K562 (cell line): ENCODE data around the gene ACSM5.
"Not testable (repeated sequence)": the region's sequence is repeated elsewhere in the genome, so short reads cannot be mapped to it uniquely, and the experiment has no call there.

Experiments
- CBFA2T2 ChIP-seq: fragments of 450-650 bp; conservative IDR thresholded peaks from 2 replicates; pipeline ENCODE4 v1.6.1; 2017; ENCODE audit warnings: mild to moderate bottlenecking
- ELK1 ChIP-seq: sonication (generic); formaldehyde crosslinking; IDR thresholded peaks from 2 replicates; pipeline ENCODE4 v1.8.1; 2022; ENCODE audit warnings: missing genetic modification reagents
- ZNF431 ChIP-seq: sonication (generic); formaldehyde crosslinking; IDR thresholded peaks from 2 replicates; pipeline ENCODE4 v1.8.0; 2022; ENCODE audit warnings: mild to moderate bottlenecking, missing genetic modification reagents

DNA sequence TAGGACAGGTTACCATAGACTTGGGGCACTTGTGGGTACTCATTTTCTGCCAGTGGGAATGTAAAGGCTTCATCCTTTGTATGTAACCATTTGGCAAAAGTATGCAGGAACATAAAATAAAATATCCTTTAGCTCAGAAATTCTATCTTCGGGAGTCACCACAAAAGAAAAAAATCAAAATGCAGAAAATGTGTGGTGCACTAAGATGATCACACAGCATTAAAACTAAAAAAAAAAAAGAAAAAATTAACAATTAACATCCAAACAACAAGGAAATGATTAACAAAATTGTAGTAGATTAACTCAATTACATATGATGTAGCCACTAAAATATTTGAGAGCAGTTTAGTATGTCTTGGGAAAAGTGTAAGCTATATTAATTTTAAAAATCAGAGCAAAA lies 31.4 kb downstream of the ACSM5 start:
- TF ChIP-seq ELK1 (CRISPR knock-in tag); CBFA2T2; ZNF431 (CRISPR knock-in tag): not testable (repeated sequence)
